AG20443 (cell line): Measurements from ENCODE around the gene KIFC1.
A peak's percentile ranks its signal among the peaks of the same experiment; 100 is the strongest.

Experiments
- DNase-seq: peaks from one replicate; pipeline ENCODE4 v3.0.0; 2012; ENCODE audit warnings: low spot score, mixed read lengths

The KIFC1 gene

GRCh38 chr6:33411632-33412005 is 20.0 kb downstream of the KIFC1 start:
- no peak for DNase-seq

DNA sequence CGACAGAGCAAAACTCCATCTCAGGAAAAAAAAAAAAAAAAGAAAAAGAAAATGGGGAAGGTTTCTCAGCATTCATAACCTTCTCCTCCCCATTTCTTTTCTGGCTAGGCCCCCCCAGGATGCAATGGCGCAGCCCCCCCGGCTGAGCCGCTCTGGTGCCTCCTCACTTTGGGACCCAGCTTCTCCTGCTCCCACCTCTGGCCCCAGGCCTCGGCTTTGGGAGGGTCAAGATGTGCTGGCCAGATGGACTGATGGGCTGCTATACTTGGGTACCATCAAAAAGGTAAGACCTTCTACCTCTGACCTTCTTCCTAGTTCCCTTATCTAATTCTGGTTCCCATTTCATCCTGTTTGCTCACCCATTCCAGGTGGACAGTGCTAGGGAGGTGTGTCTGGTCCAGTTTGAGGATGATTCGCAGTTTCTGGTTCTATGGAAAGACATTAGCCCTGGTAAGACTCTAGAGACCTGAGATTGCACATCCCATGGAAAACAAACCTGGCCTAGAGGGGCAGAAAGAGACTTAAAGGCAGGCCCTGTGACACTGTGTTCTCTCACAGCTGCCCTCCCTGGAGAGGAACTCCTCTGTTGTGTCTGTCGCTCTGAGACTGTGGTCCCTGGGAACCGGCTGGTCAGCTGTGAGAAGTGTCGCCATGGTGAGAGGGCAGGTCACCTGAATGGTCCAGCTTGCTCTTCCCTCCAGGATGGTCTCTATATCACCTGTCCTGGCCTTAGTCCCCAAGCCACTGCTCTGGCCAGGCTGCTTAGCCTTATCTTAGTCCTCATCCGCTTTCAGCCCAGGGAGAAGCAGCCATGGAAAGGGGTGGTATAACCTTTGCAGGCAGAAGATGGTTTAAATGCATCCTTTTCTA is 20.8 kb downstream of the KIFC1 start:
- DNase-seq = no peak

GRCh38 chr6:33413241-33414120 is 21.9 kb downstream of the KIFC1 start:
- no peak for DNase-seq

DNA sequence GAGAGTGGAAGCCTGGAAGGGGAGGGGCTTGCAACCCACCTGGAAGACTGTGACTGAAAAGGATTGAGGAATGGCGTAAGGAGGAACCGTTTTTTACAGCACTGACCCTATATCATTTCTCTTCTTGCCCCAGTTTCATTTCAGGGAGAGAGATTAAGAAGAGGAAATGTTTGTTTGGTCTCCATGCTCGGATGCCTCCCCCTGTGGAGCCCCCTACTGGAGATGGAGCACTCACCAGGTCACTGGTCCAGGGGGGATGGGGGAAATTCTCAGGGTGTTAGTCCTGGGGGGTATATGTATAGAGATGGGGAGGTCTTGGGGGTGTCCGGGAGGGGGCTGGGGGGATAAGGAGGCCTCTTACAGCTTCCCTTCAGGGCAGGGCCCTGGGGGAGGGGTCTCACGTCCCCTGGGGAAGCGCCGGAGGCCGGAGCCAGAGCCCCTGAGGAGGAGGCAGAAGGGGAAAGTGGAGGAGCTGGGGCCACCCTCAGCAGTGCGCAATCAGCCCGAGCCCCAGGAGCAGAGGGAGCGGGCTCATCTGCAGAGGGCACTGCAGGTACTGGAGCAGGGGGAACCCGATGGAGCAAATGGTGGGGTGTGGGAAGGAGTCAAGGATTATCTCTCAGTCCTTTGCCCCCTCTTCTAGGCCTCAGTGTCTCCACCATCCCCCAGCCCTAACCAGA is 23.1 kb downstream of the KIFC1 start:
- DNase-seq = no peak

- no peak for DNase-seq
Measured at GRCh38 chr6:33415831-33416230, 24.2 kb downstream of the KIFC1 start.

GRCh38 chr6:33416386-33417127 is 24.9 kb downstream of the KIFC1 start:
- no peak for DNase-seq

DNA sequence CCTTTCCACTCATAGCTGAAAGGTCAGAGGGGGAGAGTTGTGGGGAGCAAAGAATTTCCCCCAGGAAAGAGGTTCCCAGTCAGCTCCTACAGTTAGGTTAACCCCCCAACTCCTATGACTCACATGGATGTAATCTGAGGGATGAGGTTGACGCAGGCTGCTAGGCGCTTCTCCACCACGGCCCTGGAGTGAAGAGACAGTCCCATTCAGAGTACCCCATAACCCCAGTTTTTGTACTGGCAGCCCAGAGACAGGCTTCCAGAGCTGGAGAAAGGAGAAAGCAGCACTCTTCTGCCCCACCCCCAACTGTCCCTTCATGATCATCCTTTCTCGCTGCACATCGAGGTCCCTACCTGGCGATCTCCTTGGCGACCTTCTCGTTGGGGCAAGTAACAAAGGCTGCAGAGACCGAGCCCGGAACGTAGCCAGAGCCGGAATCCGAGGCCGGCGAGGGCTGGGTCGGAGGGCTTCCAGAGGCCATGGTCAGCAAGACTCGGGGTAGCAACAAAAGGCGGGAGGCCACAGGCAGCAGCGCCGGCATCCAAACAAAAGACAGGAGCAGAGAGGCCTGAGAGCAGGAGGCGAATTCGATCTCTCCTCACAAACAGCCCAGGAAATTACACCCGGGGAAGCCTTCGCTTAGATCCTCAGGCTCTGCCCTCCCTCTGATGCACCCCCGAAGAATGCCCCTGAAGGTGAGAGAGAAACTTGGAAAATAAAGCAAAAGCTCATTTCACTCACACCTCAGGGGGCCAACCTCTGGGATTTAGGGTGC is 25.7 kb downstream of the KIFC1 start:
- peak; percentile 75 for DNase-seq

DNA sequence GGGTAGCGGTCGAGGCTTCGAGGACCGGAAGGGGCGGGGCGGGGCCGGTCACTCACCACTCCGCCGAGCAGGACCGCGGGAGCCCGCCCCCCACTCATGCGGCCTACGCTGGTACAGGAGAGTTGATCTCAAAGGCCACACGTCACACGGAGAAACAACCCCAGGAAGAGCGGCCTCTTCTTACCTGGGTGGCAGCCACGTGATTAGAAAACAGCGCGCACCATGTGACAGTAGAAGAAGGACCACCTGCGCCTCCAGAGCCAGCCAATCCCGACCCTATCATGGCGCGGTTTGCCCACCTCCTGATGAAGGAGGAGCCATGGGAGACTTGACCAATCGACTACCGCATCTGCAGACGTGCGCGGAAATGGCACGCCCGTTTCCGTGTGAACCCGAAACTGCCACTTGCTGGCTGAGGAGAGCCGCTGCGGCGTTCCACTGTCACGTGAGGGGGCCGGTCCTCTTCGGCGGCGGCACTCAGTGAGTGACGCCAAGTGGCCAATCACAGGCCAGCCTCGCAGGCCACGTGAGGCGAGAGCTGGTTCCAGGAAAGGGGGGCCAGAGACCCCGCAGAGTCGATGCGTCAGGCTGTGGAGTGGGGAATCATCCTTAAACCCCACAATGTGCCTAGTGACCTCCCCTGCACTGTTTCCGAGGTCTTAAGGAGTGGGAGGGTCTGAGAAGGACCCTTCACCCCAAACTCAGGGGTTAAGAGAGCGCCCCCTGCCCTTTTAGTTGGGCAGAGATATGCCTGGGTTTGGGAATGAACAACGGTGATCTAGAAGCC is 26.5 kb downstream of the KIFC1 start, which contains the start of gene CUTA:
Gene CUTA, minus strand, starts transcription at position 205 of the 787 bp plus-strand sequence. Its CDS starts 107 bp downstream, at position 98.
- DNase-seq = peak; percentile 96

- DNase-seq = no peak
Measured at GRCh38 chr6:33418690-33419291, 27.2 kb downstream of the KIFC1 start.

- DNase-seq = peak; percentile 46
Measured at GRCh38 chr6:33419580-33420490, 28.2 kb downstream of the KIFC1 start, which contains the start of gene SYNGAP1. Gene SYNGAP1 (plus strand): TSS chr6:33420065. CDS start chr6:33420265, 200 bp downstream.

DNA sequence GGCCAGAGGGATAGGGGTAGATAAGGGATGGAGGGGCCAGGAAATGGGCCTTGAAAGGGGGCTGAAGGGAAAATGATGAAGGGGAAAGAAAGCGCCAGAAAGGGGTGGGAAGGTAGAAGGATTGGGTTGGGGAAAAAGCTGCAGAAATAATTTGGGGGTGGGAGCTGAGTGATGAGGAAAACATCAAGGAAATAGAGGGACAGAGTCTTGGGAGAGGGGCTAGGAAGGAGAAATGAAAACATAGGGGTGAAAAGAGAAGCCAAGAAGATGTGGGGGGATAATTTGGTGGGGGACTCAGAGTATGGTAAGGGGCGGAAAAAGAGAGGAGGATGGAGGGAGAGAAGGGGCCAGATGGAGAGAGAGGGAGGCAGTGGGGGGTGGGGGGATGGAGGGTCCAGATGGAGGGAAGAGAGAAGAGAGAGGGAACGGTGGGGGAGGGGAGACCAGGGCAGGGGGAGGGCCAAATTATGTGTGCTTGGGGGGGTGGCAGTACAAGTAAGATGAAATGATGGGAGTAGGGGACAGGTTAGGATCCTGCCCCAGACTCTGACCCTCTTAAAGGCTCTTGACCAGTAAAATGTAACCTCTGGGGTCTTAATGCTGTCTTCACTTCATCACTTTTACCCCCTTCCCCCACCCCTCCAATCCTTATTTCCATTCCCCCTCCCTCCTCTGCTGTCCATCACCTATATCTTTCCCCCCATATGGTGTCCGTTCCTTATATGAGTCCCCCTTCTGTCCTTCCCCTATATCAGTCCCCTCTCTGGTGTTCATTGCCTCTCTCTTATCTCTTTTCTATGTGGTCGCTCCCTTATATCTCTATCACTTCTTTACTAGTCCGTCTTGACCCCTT is 29.1 kb downstream of the KIFC1 start:
- DNase-seq = no peak

DNA sequence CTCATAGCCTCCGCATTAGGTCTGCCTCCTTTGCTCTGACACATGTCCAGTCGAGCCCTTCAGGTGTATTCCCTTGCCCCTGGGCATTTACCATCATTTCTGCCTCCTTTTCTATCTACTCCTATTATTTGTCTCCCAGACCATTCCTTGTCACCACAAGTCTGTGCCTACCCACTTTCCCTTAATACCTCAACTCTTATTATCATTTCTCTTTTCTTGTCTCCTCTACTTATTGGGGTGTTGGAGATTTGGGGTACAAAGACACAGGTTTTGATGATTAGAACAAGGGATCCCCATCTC is 29.7 kb downstream of the KIFC1 start:
- DNase-seq = no peak

DNA sequence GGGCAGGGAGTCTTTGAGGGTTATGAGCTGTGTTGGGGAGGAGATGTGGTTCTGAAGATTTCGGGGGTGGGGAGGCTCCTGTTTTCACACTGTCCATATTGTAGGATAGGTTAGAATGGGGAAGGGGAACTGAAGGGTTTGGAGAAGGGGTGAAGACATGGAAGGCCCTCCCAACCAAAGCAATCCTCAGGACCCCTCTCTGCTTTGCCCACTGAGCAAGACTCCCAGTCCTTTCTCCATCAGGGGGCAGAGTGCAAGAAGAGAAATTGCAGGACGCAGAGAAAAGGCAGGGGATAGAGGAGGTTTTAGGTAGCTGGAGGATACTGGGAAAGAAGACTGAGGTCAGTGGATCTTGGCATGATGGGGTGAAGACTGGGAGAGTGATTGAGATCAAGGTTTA is 32.2 kb downstream of the KIFC1 start:
- DNase-seq = no peak

DNA sequence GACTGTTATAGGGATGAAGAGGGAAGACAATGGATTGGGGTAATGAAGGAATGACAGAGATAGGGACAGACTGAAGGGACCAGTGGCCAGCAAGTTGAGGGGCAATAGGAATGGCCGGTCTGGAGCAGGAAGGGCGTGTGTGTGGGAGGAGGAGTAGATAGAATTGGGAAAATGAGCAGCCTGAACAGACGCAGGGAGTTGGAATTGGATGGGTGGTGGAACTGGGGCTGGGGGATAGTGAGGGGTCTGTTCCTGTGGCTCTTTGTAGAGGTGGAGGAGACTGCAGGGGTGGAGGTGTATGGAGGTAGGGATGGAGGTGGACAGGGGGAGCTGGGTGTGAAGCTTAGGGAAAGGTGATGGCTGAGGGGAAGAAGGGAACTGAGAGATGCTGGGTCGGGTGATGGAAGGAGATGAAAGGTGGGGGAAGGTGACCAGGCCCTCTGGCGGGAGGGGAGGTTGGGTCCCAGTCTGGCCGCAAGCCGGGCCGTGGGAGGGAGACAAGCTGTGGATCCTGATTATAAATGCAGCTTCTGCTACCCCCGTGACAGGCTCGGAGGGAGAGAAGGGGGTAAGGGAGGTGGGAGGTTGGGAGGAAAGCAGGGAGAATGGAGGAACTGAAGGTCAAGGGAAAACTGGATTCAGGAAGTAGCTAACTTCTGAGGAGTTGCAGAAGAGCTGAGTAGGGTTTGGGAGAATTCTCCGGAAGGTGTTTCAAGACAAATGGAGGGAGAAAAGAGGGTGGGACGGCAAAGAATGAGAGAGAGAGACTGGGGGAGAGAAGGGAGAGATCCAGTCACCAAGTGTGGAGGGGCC is 33.4 kb downstream of the KIFC1 start:
- DNase-seq = no peak

- DNase-seq = peak; percentile 86
Measured at GRCh38 chr6:33425668-33426577, 34.3 kb downstream of the KIFC1 start.
